ENCODE data around the gene COL4A4.
"Not testable (repeated sequence)": the region's sequence is repeated elsewhere in the genome, so short reads cannot be mapped to it uniquely, and the experiment has no call there.

Gene COL4A4

DNA sequence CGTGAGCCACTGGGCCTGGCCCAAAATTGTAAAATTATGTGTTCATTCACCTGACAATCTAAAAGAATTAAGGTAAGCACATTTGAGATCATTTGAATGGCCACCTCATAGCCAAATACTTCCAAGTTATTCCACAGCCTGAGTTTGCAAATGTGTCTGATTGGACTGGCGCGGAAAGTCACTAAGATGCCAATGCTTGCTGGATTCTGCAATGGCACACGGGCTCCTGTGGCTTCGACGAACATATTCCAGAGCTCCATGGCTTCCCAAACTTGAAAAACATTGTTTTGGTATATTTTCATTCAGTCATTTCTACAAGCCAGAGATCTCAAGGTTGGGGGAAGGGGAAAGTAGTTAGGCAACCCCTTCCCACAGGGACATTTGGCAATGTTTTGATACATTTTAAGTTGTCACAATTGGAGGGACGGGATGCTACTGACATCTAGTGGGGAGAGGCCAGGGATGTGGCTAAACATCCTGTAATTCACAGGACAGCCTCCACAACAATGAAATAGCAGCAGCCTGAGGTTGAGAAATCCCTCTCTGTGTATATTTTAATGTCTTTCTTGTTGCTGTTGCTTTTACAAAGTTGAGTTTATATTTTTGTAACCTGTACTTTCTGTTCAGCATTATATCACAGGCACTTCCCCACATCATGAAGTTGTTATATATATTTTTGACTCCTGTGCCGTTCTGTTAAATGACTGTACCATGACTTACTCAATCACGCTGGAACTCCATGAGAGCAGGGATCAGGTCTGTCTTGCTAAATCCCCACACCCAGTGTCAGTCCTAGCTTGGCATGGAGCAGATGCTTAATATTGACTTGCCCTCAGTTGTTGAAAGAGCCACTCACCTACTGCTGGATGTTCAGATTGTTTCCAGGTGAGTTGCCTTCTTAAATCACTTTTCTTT is 56.9 kb downstream of the COL4A4 start:
- DNase-seq: peak; percentile 13

- no peak for DNase-seq
These were observed 60.4 kb downstream of the COL4A4 start for GRCh38 chr2:227103583-227103982.

- DNase-seq: no peak
These were observed 64.7 kb downstream of the COL4A4 start for GRCh38 chr2:227099340-227099739.

- no peak for DNase-seq
These were observed 65.9 kb downstream of the COL4A4 start for GRCh38 chr2:227098162-227098515.

DNA sequence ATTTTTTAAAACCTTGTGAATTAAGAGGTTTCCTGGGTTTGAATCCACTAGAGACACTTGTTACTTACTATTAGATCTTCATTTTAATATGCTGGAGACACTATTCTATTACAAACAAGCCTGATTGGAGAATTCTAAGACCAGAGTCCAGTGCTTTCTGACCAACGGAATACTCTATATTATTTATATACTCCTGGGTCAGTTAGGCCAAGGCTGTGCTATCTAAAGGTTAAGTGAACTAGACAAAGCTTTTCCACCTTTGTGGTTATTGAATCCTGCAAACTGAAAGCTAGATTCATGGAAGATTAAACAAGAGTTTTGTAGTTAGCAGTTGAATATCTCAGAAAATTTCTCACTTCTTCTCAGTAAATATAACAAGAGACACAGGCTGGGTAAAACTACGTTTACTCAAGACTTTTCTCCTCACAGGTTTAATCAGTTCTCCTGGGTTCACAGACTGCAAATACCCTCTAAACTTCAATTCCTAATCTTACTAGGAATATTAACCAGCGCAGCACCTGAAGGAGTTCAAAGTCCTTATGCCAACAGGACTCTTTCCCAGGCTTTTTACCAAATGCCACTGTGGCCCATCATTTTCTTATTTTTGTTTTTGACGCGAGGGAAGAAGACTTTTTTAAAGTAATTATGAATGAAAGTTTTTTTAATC is 66.4 kb downstream of the COL4A4 start:
- no peak for DNase-seq

- no peak for DNase-seq
These were observed 68.7 kb downstream of the COL4A4 start for GRCh38 chr2:227095346-227095745.

DNA sequence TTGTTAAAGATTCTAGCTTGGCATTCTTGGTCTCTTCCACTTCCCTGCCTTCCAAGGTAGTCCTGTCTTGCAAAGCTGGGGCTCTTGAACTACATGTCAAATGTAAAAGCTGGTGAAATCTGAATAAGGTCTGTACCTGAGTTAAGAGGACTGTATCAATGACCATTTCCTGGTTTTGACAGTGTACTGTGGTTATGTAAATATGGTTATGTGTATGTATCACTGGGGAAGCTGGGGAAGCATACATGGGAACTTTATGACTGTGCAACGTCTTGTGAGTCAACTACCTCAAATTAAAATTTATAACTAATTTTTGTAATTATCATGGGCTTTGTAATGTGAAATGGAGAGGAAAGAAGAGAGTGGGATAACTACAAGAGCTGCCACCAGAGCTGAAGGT is 81.7 kb downstream of the COL4A4 start:
- DNase-seq: no peak

- DNase-seq: no peak
These were observed 84.3 kb downstream of the COL4A4 start for GRCh38 chr2:227079726-227080125.

- not testable (repeated sequence) for DNase-seq
These were observed 98.9 kb downstream of the COL4A4 start for GRCh38 chr2:227065065-227065464.

- DNase-seq: no peak
These were observed 105.1 kb downstream of the COL4A4 start for GRCh38 chr2:227058888-227059399.

DNA sequence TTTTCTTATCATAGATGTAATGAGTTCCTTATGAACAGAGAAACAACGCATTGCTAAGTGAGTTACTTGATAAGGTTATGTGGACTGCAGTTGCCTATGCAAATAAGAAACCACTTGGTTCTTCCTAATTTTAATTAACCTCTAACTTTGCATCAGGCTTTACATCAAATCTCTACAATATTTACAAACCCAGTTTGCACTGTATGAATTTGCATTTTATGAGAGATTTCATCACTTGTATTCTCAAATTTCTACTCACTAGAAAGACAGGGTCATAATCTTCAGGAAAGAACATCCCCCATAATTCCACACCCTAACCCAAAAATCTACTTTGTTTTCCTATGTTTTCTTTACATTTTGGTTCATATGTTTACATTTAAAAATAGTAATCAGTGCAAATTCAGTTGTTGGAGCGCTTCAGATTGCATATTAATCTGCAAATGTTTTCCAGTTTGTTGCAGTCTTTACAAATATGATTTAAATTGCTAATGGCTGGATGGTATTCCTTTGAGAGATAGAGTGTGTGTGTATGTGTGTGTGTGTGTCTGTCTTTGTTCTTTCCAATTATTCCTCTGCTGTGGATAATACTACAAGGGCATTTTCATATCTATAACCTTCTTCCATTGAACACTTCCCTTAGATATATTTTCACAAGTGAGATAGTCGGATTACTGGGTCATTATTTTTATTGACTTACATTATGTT is 106.1 kb downstream of the COL4A4 start:
- no peak for DNase-seq

DNA sequence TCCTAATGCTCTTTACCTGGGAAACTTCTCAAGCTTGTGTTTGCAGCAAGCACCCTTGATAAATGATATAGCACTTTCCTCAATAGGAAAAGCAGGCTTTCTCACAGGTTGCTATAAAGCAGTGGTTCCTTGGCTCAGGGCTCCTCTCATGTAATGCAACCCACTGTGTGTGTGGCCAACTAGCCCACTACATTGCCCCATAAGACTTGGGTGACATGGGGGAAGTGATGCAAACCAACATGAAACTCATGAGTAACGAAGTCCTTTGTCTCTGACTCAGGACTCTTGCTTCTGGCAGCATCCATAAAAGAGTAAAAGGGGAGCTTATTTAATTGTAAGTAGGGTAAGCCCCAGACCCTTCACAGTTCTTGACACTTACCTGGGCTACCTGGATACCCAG is 106.9 kb downstream of the COL4A4 start:
- no peak for DNase-seq

GRCh38 chr2:227054006-227054405 is 110.0 kb downstream of the COL4A4 start:
- DNase-seq: no peak

GRCh38 chr2:227052879-227053278 is 111.1 kb downstream of the COL4A4 start:
- DNase-seq: no peak

DNA sequence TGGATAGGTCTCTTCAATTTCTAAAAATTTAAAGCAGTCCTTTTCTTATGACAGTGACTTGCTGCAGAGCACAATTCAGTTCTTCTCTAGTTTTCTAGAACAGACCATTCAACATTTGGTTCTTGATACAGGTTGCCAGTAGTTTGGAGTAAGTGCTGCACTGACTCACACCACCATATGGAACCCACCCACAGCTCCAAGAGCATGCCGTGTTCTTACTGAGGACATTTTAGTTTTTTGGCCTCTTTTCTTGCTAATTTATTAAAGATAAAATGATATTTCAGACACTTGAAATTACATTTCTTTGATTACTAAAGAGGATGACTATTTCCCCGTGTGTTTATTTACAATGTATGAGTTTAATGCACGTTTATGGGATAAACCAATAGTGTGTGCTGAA is 120.0 kb downstream of the COL4A4 start:
- DNase-seq: no peak

GRCh38 chr2:227038550-227039189 is 125.3 kb downstream of the COL4A4 start:
- no peak for DNase-seq

- no peak for DNase-seq
These were observed 127.5 kb downstream of the COL4A4 start for GRCh38 chr2:227036527-227036926.

GRCh38 chr2:227035711-227036367 is 128.2 kb downstream of the COL4A4 start:
- no peak for DNase-seq

GRCh38 chr2:227033471-227034148 is 130.4 kb downstream of the COL4A4 start:
- peak; percentile 13 for DNase-seq

DNA sequence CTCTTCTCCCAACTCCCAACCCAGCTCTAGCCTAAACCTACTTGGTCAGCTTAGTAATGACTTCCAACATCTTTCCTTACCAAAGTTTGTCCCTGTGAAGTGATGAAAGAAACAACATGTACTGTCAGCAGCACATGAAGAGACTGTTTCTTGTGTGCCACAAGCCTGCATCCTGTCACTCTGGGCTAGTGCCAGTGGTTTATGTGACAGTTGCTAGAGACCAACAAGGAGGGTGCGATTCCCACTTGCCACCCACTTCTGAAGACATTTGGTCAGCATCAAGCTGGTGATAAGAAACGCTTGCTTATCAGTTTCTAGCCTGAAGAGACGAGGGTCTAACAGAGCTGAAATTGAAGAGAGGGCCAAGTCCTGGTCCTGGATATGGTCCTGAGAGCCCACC is 132.6 kb downstream of the COL4A4 start:
- no peak for DNase-seq

GRCh38 chr2:227030789-227031188 is 133.2 kb downstream of the COL4A4 start:
- no peak for DNase-seq
